ENCODE data around the gene FUT9. TPM values are rescaled to one million over a fixed set of nuclear protein-coding genes. Genes with fewer than 3 reads are reported as not detected.

FUT9 gene
- total and polyA plus RNA-seq, 2 of the 8 experiments (the other 6 are each of a cell fraction or from before 2014, with no cell fraction given), result 0.85 to 4.9 TPM

GRCh38 chr6:96202571-96202970, 186.8 kb downstream of the FUT9 start:
- CTCF ChIA-PET (ENCODE audit: partially characterized antibody), result no interaction called here
- Histone ChIP-seq H3K4me1 (replicated peaks in 1 of 4; ENCODE audit: control insufficient read depth in 3 of 4, insufficient read depth in 4 of 4, low read length in 3 of 4) (no peaks in the 10 kb centered on the region; a peak in 1 of 7 replicates), H3K36me3 (ENCODE audit: control insufficient read depth in 2 of 4, insufficient read depth in 4 of 4, low read length in 3 of 4) (no peaks in the 10 kb centered on the region), H4K8ac (ENCODE audit: extremely low read depth, insufficient read depth, low read length) (no peak overlapping the region), H3K18ac (ENCODE audit: extremely low read depth, low read length) (no peak overlapping the region), H3K79me2 (ENCODE audit: control insufficient read depth in 1 of 2, insufficient read depth in 2 of 2, low read length in 2 of 2) (no peaks in the 10 kb centered on the region), H3K23me2 (ENCODE audit: low read depth, low read length) (no peaks in the 10 kb centered on the region), H2BK15ac (ENCODE audit: low read length) (no peak overlapping the region), H3K4me3 (ENCODE audit: extremely low read depth in 1 of 4, insufficient read depth in 2 of 4, low read depth in 3 of 4, low read length in 4 of 4) (no peak overlapping the region), H3K27ac (ENCODE audit: low read depth, low read length) (no peak overlapping the region), H3K56ac (replicated peaks; ENCODE audit: insufficient read length, low read depth, low read length) (no peak overlapping the region), H3K4me2 (ENCODE audit: insufficient read depth in 1 of 2, low read depth in 2 of 2, low read length in 2 of 2) (no peak overlapping the region), H2BK120ac (replicated peaks; ENCODE audit: low read depth, low read length) (no peak overlapping the region), H4K91ac (replicated peaks; ENCODE audit: insufficient read length, low read length) (no peak overlapping the region), H3K4ac (replicated peaks; ENCODE audit: insufficient read length, low read depth, low read length) (no peak overlapping the region), H3K79me1 (ENCODE audit: low read depth, low read length) (no peaks in the 10 kb centered on the region), H2BK12ac (ENCODE audit: low read depth, low read length) (no peak overlapping the region), H3K14ac (ENCODE audit: insufficient read length) (no peak overlapping the region), H2BK5ac (ENCODE audit: low read depth, low read length) (no peak overlapping the region), H4K5ac (ENCODE audit: insufficient read length, low read depth, low read length) (no peak overlapping the region), H2AK5ac (ENCODE audit: low read depth, low read length) (no peak overlapping the region), H3K23ac (ENCODE audit: insufficient read length) (no peak overlapping the region), H2BK20ac (ENCODE audit: low read length) (no peak overlapping the region), H3K27me3 (replicated peaks in 1 of 4; ENCODE audit: control insufficient read depth in 3 of 4, extremely low read depth in 1 of 4, insufficient read depth in 3 of 4, low read length in 3 of 4) (no peaks in the 10 kb centered on the region), H3K9me3 (ENCODE audit: insufficient read depth in 2 of 2, low read depth in 1 of 2, low read length in 1 of 2) (no peaks in the 10 kb centered on the region), H3K9ac (replicated peaks in 1 of 4; ENCODE audit: extremely low read depth in 1 of 4, low read depth in 3 of 4, low read length in 3 of 4) (no peak overlapping the region), H2AFZ (ENCODE audit: low read length) (no peak overlapping the region), H4K20me1 (replicated peaks in 1 of 2; ENCODE audit: control insufficient read depth in 1 of 2, insufficient read depth in 2 of 2, low read length in 2 of 2) (no peaks in the 10 kb centered on the region)
- TF ChIP-seq HDAC6 (IDR thresholded peaks at IDR 0.05; ENCODE audit: low read depth, low read length), result no peak
- WGBS, 2 experiments (ENCODE audit: extremely low coverage in 1 of 2, insufficient coverage in 1 of 2, insufficient read length in 1 of 2, insufficient replicate concordance in 2 of 2, low coverage in 1 of 2, low lambda C conversion rate in 2 of 2, missing lambda C conversion rate in 1 of 2), result 88% methylated on average over 6 of the region's 6 CpGs; no CpG with 5 or more reads in 1 of the 2 experiments
- DNase-seq (ENCODE audit: low read depth in 1 of 2, low spot score in 2 of 2) (no peak), FAIRE-seq (no peak)
- POLR2A ChIA-PET (ENCODE audit: partially characterized antibody), result no interaction called here
